H9 (cell line): Measurements from ENCODE around the gene NAA20. TPM values are rescaled to one million over a fixed set of nuclear protein-coding genes. Genes with fewer than 3 reads are reported as not detected.

Experiments used
- DNase-seq: peaks from one replicate; pipeline ENCODE4 v3.0.0-alpha.2; 2017
- H2AFZ ChIP-seq: one replicate; pipeline ENCODE4 v1.6.1; 2013; ENCODE audit warnings: mild to moderate bottlenecking, low read length, control low read depth, moderate library complexity
- H2AK5ac ChIP-seq: 2 replicates; pipeline ENCODE4 v1.6.1; 2013; ENCODE audit warnings: low read length, control low read depth, mixed read lengths; ENCODE audit not compliant: insufficient read length
- H2BK120ac ChIP-seq: one replicate; pipeline ENCODE4 v1.6.1; 2013; ENCODE audit warnings: low read depth, mild to moderate bottlenecking, low read length, control low read depth, inconsistent platforms; ENCODE audit not compliant: poor library complexity, severe bottlenecking
- H2BK12ac ChIP-seq: 2 replicates; pipeline ENCODE4 v1.6.1; 2013; ENCODE audit warnings: low read length, control low read depth, mixed read lengths, low read depth; ENCODE audit not compliant: insufficient read length
- H2BK15ac ChIP-seq: 2 replicates; pipeline ENCODE4 v1.6.1; 2013; ENCODE audit warnings: low read depth, low read length, control low read depth
- H2BK20ac ChIP-seq: one replicate; pipeline ENCODE4 v1.6.1; 2013; ENCODE audit warnings: low read depth, mild to moderate bottlenecking, low read length, control low read depth, inconsistent platforms; ENCODE audit not compliant: poor library complexity, severe bottlenecking
- H2BK5ac ChIP-seq: 2 replicates; pipeline ENCODE4 v1.6.1; 2013; ENCODE audit warnings: low read length, control low read depth, mixed read lengths; ENCODE audit not compliant: insufficient read length
- H3K14ac ChIP-seq: 2 replicates; pipeline ENCODE4 v1.6.1; 2013; ENCODE audit warnings: low read length, control low read depth; ENCODE audit not compliant: insufficient read depth
- H3K18ac ChIP-seq: 2 replicates; pipeline ENCODE4 v1.6.1; 2013; ENCODE audit warnings: low read depth, mild to moderate bottlenecking, mixed read lengths, low read length, control low read depth; ENCODE audit not compliant: insufficient read length
- H3K23ac ChIP-seq: 2 replicates; pipeline ENCODE4 v1.6.1; 2013; ENCODE audit warnings: low read length, control low read depth, mixed read lengths, low read depth; ENCODE audit not compliant: insufficient read length
- H3K23me2 ChIP-seq: 2 replicates; pipeline ENCODE4 v1.6.1; 2013; ENCODE audit warnings: low read depth, mild to moderate bottlenecking, mixed read lengths, low read length, control low read depth; ENCODE audit not compliant: insufficient read length, poor library complexity, severe bottlenecking
- H3K27ac ChIP-seq: 2 replicates; pipeline ENCODE4 v1.5.1; 2013; ENCODE audit warnings: low read length, control low read depth, mixed read lengths, low read depth; ENCODE audit not compliant: insufficient read length
- H3K27me3 ChIP-seq: 2 replicates; pipeline ENCODE4 v1.6.1; 2013; ENCODE audit warnings: low read length, control low read depth, inconsistent platforms; ENCODE audit not compliant: insufficient read depth
- H3K4ac ChIP-seq: 2 replicates; pipeline ENCODE4 v1.6.1; 2013; ENCODE audit warnings: low read depth, mild to moderate bottlenecking, control low read depth, inconsistent platforms, low read length, moderate library complexity
- H3K4me1 ChIP-seq: 2 replicates; pipeline ENCODE4 v1.6.1; 2013; ENCODE audit warnings: low read length, control low read depth, inconsistent platforms; ENCODE audit not compliant: insufficient read depth
- H3K4me2 ChIP-seq: 2 replicates; pipeline ENCODE4 v1.6.1; 2013; ENCODE audit warnings: low read length, control low read depth, mixed read lengths; ENCODE audit not compliant: insufficient read length, insufficient read depth
- H3K56ac ChIP-seq: 2 replicates; pipeline ENCODE4 v1.6.1; 2013; ENCODE audit warnings: low read depth, mild to moderate bottlenecking, mixed read lengths, low read length, control low read depth; ENCODE audit not compliant: insufficient read length
- H3K79me1 ChIP-seq: 2 replicates; pipeline ENCODE4 v1.6.1; 2013; ENCODE audit warnings: low read depth, mild to moderate bottlenecking, moderate library complexity, low read length, control low read depth, inconsistent platforms; ENCODE audit not compliant: insufficient read depth, poor library complexity, severe bottlenecking
- H3K79me2 ChIP-seq: 2 replicates; pipeline ENCODE4 v1.6.1; 2013; ENCODE audit warnings: low read length, control low read depth, inconsistent platforms; ENCODE audit not compliant: insufficient read depth
- H3K9ac ChIP-seq: 2 replicates; pipeline ENCODE4 v1.6.1; 2013; ENCODE audit warnings: low read length, control low read depth, mixed read lengths; ENCODE audit not compliant: insufficient read length; ENCODE audit errors: extremely low read depth
- H3K9me3 ChIP-seq: one replicate; pipeline ENCODE4 v1.6.1; 2013; ENCODE audit warnings: low read depth, low read length, inconsistent platforms; ENCODE audit not compliant: control insufficient read depth
- H3T11ph ChIP-seq: one replicate; pipeline ENCODE4 v1.6.1; 2013; ENCODE audit warnings: mild to moderate bottlenecking, low read length, control low read depth, inconsistent platforms
- H4K20me1 ChIP-seq: one replicate; pipeline ENCODE4 v1.6.1; 2013; ENCODE audit not compliant: control insufficient read depth, insufficient read length, insufficient read depth
- H4K5ac ChIP-seq: 2 replicates; pipeline ENCODE4 v1.6.1; 2013; ENCODE audit warnings: low read depth, mild to moderate bottlenecking, mixed read lengths, low read length, control low read depth; ENCODE audit not compliant: insufficient read length
- H4K8ac ChIP-seq: replicated peaks from 2 replicates; pipeline ENCODE4 v1.6.1; 2013; ENCODE audit warnings: low read length, control low read depth, mixed read lengths, low read depth; ENCODE audit not compliant: insufficient read length
- H4K91ac ChIP-seq: 2 replicates; pipeline ENCODE4 v1.6.1; 2013; ENCODE audit warnings: low read depth, mild to moderate bottlenecking, moderate library complexity, mixed read lengths, low read length, control low read depth; ENCODE audit not compliant: insufficient read length
- H3K27ac Mint-ChIP-seq, 3 experiments: 2 replicates in 2 of 3; 3 replicates in 1 of 3; pipeline ENCODE4 v1.8.0; 2020 to 2021; ENCODE audit warnings: mixed read lengths in 3 of 3, mild to moderate bottlenecking in 1 of 3, moderate library complexity in 1 of 3
- H3K27me3 Mint-ChIP-seq: 2 replicates; pipeline ENCODE4 v1.8.0; 2021; ENCODE audit warnings: low read depth, mild to moderate bottlenecking, moderate library complexity, mixed read lengths
- H3K36me3 Mint-ChIP-seq, 3 experiments: 2 replicates in 2 of 3; 3 replicates in 1 of 3; pipeline ENCODE4 v1.8.0; 2020 to 2021; ENCODE audit warnings: low read depth in 3 of 3, mixed read lengths in 3 of 3; ENCODE audit not compliant: insufficient read depth in 1 of 3
- H3K4me1 Mint-ChIP-seq, 2 experiments: 2 replicates each; pipeline ENCODE4 v1.8.0; 2020; ENCODE audit warnings: mixed read lengths in 2 of 2
- H3K4me3 Mint-ChIP-seq, 2 experiments: 2 replicates in 1 of 2; 3 replicates in 1 of 2; pipeline ENCODE4 v1.8.0; 2020 to 2021; ENCODE audit warnings: mild to moderate bottlenecking in 2 of 2, mixed read lengths in 2 of 2, moderate library complexity in 1 of 2
- H3K9me3 Mint-ChIP-seq, 2 experiments: 2 replicates in 1 of 2; 3 replicates in 1 of 2; pipeline ENCODE4 v1.8.0; 2020; ENCODE audit warnings: mild to moderate bottlenecking in 2 of 2, mixed read lengths in 2 of 2, moderate library complexity in 1 of 2
- CTCF ChIP-seq: fragments of 200-600 bp; sonication (generic); conservative IDR thresholded peaks from 3 replicates; pipeline ENCODE4 v1.8.0; 2021; ENCODE audit warnings: antibody characterized with exemption, mild to moderate bottlenecking
- WGBS: extraction: QIAGEN DNeasy Blood & Tissue Kit; methylation state at CpG from one replicate; pipeline ENCODE4 v1.1.7; 2013; ENCODE audit warnings: missing lambda C conversion rate, low lambda C conversion rate, mixed read lengths; ENCODE audit not compliant: insufficient read length; ENCODE audit errors: extremely low coverage; 5-methylcytosine and 5-hydroxymethylcytosine counted together
- total RNA-seq: library from RNA; stranded (reverse); gene quantifications from 2 replicates; pipeline ENCODE4 v1.2.1, GENCODE V29; 2021

The NAA20 gene
- total RNA-seq, 1 experiment from 2014 or later: 48.1 TPM

GRCh38 chr20:19987046-19987445 lies 30.1 kb upstream of the NAA20 start:
- no peak overlapping the region for H3K14ac ChIP-seq
- H3K23ac ChIP-seq: no peak overlapping the region
- no peak overlapping the region for H3K4me3 Mint-ChIP-seq
- H2BK5ac ChIP-seq: no peak overlapping the region
- H3K4me1 Mint-ChIP-seq: peaks cover 2 to 4% of the 10 kb centered on the region in 2 experiments; a peak in 3 of 4 replicates
- no peaks in the 10 kb centered on the region for H3K36me3 Mint-ChIP-seq
- H3K79me1 ChIP-seq: no peaks in the 10 kb centered on the region
- no peak overlapping the region for H3K18ac ChIP-seq
- H3K27ac ChIP-seq: no peak overlapping the region
- H2AK5ac ChIP-seq: no peak overlapping the region
- no peak overlapping the region for H2AFZ ChIP-seq
- TF ChIP-seq CTCF: no peak
- H3T11ph ChIP-seq: no peak overlapping the region
- H2BK20ac ChIP-seq: no peak overlapping the region
- H4K8ac ChIP-seq: no peak overlapping the region
- H3K27me3 ChIP-seq: no peaks in the 10 kb centered on the region
- H3K9me3 Mint-ChIP-seq: no peaks in the 10 kb centered on the region
- H3K56ac ChIP-seq: no peak overlapping the region
- H4K20me1 ChIP-seq: no peaks in the 10 kb centered on the region
- no peak overlapping the region for H3K4me2 ChIP-seq
- no peaks in the 10 kb centered on the region; the same call in 1 of the 2 replicates for H3K27me3 Mint-ChIP-seq
- H4K91ac ChIP-seq: no peak overlapping the region
- H3K9me3 ChIP-seq: no peaks in the 10 kb centered on the region
- no peak overlapping the region for H2BK15ac ChIP-seq
- no peak overlapping the region for H2BK120ac ChIP-seq
- no CpG with 5 or more reads among the region's 4 CpGs for WGBS
- no peaks in the 10 kb centered on the region for H3K79me2 ChIP-seq
- H3K27ac Mint-ChIP-seq: no peak overlapping the region
- no peak overlapping the region for H2BK12ac ChIP-seq
- H4K5ac ChIP-seq: no peak overlapping the region
- no peaks in the 10 kb centered on the region for H3K23me2 ChIP-seq
- DNase-seq: no peak
- 0 out of 2 replicates have a peak, but pooled peaks cover 2% of the 10 kb centered on the region for H3K4me1 ChIP-seq
- no peak overlapping the region for H3K4ac ChIP-seq
- H3K9ac ChIP-seq: no peak overlapping the region
